HUES48 (cell line): ENCODE results near the gene CDH11.

Experiments used
- H3K27ac ChIP-seq: one replicate; pipeline ENCODE4 v1.7.0; 2013; ENCODE audit warnings: low read depth, low read length, inconsistent platforms
- H3K27me3 ChIP-seq: 2 replicates; pipeline ENCODE4 v1.6.1; 2013; ENCODE audit warnings: mild to moderate bottlenecking, low read length; ENCODE audit not compliant: control insufficient read depth, insufficient read depth
- H3K36me3 ChIP-seq: 2 replicates; pipeline ENCODE4 v1.6.1; 2013; ENCODE audit warnings: low read length; ENCODE audit not compliant: control insufficient read depth, insufficient read depth
- H3K4me1 ChIP-seq: 2 replicates; pipeline ENCODE4 v1.6.1; 2013; ENCODE audit warnings: mild to moderate bottlenecking, low read length; ENCODE audit not compliant: control insufficient read depth, insufficient read depth
- H3K4me3 ChIP-seq: 2 replicates; pipeline ENCODE4 v1.5.1; 2013; ENCODE audit warnings: mild to moderate bottlenecking, low read depth, low read length
- H3K9ac ChIP-seq: 2 replicates; pipeline ENCODE4 v1.6.1; 2013; ENCODE audit warnings: mild to moderate bottlenecking, low read depth, low read length, moderate library complexity
- H3K9me3 ChIP-seq: 2 replicates; pipeline ENCODE4 v1.6.1; 2013; ENCODE audit warnings: low read length; ENCODE audit not compliant: control insufficient read depth, insufficient read depth

Gene CDH11

GRCh38 chr16:64997751-64998150 is 124.1 kb downstream of the CDH11 start:
- no peaks in the 10 kb centered on the region for H3K36me3 ChIP-seq
- H3K9me3 ChIP-seq: no peaks in the 10 kb centered on the region
- H3K9ac ChIP-seq: no peak overlapping the region
- H3K27me3 ChIP-seq: no peaks in the 10 kb centered on the region
- H3K4me1 ChIP-seq: peaks cover 10% of the 10 kb centered on the region
- no peak overlapping the region for H3K4me3 ChIP-seq
- H3K27ac ChIP-seq: no peak overlapping the region

GRCh38 chr16:64997121-64997520 is 124.7 kb downstream of the CDH11 start:
- Histone ChIP-seq H3K9me3 (no peaks in the 10 kb centered on the region), H3K27me3 (no peaks in the 10 kb centered on the region), H3K9ac (no peak overlapping the region), H3K36me3 (no peaks in the 10 kb centered on the region), H3K4me3 (no peak overlapping the region), H3K27ac (no peak overlapping the region), H3K4me1 (peaks cover 10% of the 10 kb centered on the region)

GRCh38 chr16:64996641-64997040 is 125.2 kb downstream of the CDH11 start:
- H3K4me1 ChIP-seq: peaks cover 7% of the 10 kb centered on the region
- H3K36me3 ChIP-seq: no peaks in the 10 kb centered on the region
- H3K4me3 ChIP-seq: no peak overlapping the region
- no peaks in the 10 kb centered on the region for H3K27me3 ChIP-seq
- no peak overlapping the region for H3K9ac ChIP-seq
- no peak overlapping the region for H3K27ac ChIP-seq
- no peaks in the 10 kb centered on the region for H3K9me3 ChIP-seq

- Histone ChIP-seq H3K27ac (no peak overlapping the region), H3K9me3 (no peaks in the 10 kb centered on the region), H3K4me3 (no peak overlapping the region), H3K9ac (no peak overlapping the region), H3K27me3 (no peaks in the 10 kb centered on the region), H3K36me3 (no peaks in the 10 kb centered on the region), H3K4me1 (no peaks in the 10 kb centered on the region)
Observed at GRCh38 chr16:64993464-64993863, 128.4 kb downstream of the CDH11 start.

- no peaks in the 10 kb centered on the region for H3K4me1 ChIP-seq
- H3K9ac ChIP-seq: no peak overlapping the region
- H3K9me3 ChIP-seq: no peaks in the 10 kb centered on the region
- no peaks in the 10 kb centered on the region for H3K27me3 ChIP-seq
- H3K4me3 ChIP-seq: no peak overlapping the region
- no peaks in the 10 kb centered on the region for H3K36me3 ChIP-seq
- no peak overlapping the region for H3K27ac ChIP-seq
Observed at GRCh38 chr16:64991001-64991400, 130.9 kb downstream of the CDH11 start.

GRCh38 chr16:64990101-64990500 is 131.8 kb downstream of the CDH11 start:
- no peaks in the 10 kb centered on the region for H3K4me1 ChIP-seq

GRCh38 chr16:64989050-64989449 is 132.8 kb downstream of the CDH11 start:
- H3K9me3 ChIP-seq: no peaks in the 10 kb centered on the region
- H3K4me1 ChIP-seq: no peaks in the 10 kb centered on the region
- H3K4me3 ChIP-seq: no peak overlapping the region
- H3K27ac ChIP-seq: no peak overlapping the region
- H3K27me3 ChIP-seq: no peaks in the 10 kb centered on the region
- H3K9ac ChIP-seq: no peak overlapping the region
- H3K36me3 ChIP-seq: no peaks in the 10 kb centered on the region

More at GRCh38 chr16:64990101-64990500, 131.8 kb downstream of the CDH11 start:
- Histone ChIP-seq H3K27me3 (no peaks in the 10 kb centered on the region), H3K9me3 (no peaks in the 10 kb centered on the region), H3K9ac (no peak overlapping the region), H3K27ac (no peak overlapping the region), H3K36me3 (no peaks in the 10 kb centered on the region), H3K4me3 (no peak overlapping the region)

- Histone ChIP-seq H3K27me3 (no peaks in the 10 kb centered on the region), H3K4me3 (no peak overlapping the region), H3K9me3 (no peaks in the 10 kb centered on the region), H3K4me1 (no peaks in the 10 kb centered on the region), H3K36me3 (no peaks in the 10 kb centered on the region), H3K9ac (no peak overlapping the region), H3K27ac (no peak overlapping the region)
Observed at GRCh38 chr16:64983963-64984362, 137.9 kb downstream of the CDH11 start.

- no peaks in the 10 kb centered on the region for H3K27me3 ChIP-seq
- no peaks in the 10 kb centered on the region for H3K9me3 ChIP-seq
- H3K4me3 ChIP-seq: no peak overlapping the region
- H3K9ac ChIP-seq: no peak overlapping the region
- H3K36me3 ChIP-seq: no peaks in the 10 kb centered on the region
- H3K4me1 ChIP-seq: no peaks in the 10 kb centered on the region
- H3K27ac ChIP-seq: no peak overlapping the region
Observed at GRCh38 chr16:64983231-64983630, 138.6 kb downstream of the CDH11 start.

- Histone ChIP-seq H3K9me3 (no peaks in the 10 kb centered on the region), H3K27me3 (no peaks in the 10 kb centered on the region), H3K4me3 (no peak overlapping the region), H3K36me3 (no peaks in the 10 kb centered on the region), H3K4me1 (no peaks in the 10 kb centered on the region), H3K9ac (no peak overlapping the region), H3K27ac (no peak overlapping the region)
Observed at GRCh38 chr16:64982581-64982980, 139.3 kb downstream of the CDH11 start.

- no peak overlapping the region for H3K9ac ChIP-seq
- no peaks in the 10 kb centered on the region for H3K4me1 ChIP-seq
- no peaks in the 10 kb centered on the region for H3K36me3 ChIP-seq
- no peak overlapping the region for H3K4me3 ChIP-seq
- no peaks in the 10 kb centered on the region for H3K27me3 ChIP-seq
- no peak overlapping the region for H3K27ac ChIP-seq
- no peaks in the 10 kb centered on the region for H3K9me3 ChIP-seq
Observed at GRCh38 chr16:64981568-64982281, 140.1 kb downstream of the CDH11 start.
